ENCODE measurements around the gene CCDC78. TPM values are rescaled to one million over a fixed set of nuclear protein-coding genes. Genes with fewer than 3 reads are reported as not detected.

Gene CCDC78
- total RNA-seq, 4 donors from 2014 or later: 0.40 to 24.3 (median 0.98) TPM

GRCh38 chr16:733382-734207 is 7.4 kb upstream of the CCDC78 start:
- Histone ChIP-seq H3K27me3 (peaks cover under 1% of the 10 kb centered on the region), H3K36me3 (peaks cover 0 to 14% (median 5%) of the 10 kb centered on the region in 4 donors), H3K4me1 (peaks cover 2 to 8% (median 3%) of the 10 kb centered on the region in 4 donors), H3K27ac (no peak overlapping the region), H3K9me3 (no peaks in the 10 kb centered on the region), H3K4me3 (no peak overlapping the region)
- WGBS, 2 donors (ENCODE audit: low coverage in 1 of 2): 82% methylated on average over 14 of the region's 34 CpGs; no CpG with 5 or more reads in 1 of the 2 donors
- TF ChIP-seq CTCF (IDR thresholded peaks at IDR 0.05): peak in 2 of 5 experiments; percentile 27 to 36
- TF ChIP-seq POLR2A (IDR thresholded peaks at IDR 0.05): no peak
- in situ Hi-C loops (cut with MboI; ENCODE audit: low pct_ligation_motif_present in 1 of 4, low pct_unique_long_range_greater_than_20kb in 1 of 4, low sequenced_read_pairs in 3 of 4) (no loop called here), intact Hi-C loops (cut with DNase I; ENCODE audit: low total_unique reads) (no loop called here)
- DNase-seq: no peak

- DNase-seq: no peak
- peaks cover 8% of the 10 kb centered on the region for H3K27me3 ChIP-seq
- H3K9me3 ChIP-seq: no peaks in the 10 kb centered on the region
- 89% methylated on average over 7 of the region's 13 CpGs; no CpG with 5 or more reads in 1 of the 2 donors for WGBS, 2 donors (ENCODE audit: low coverage in 1 of 2)
- H3K4me1 ChIP-seq: peaks cover 6 to 15% (median 10%) of the 10 kb centered on the region in 4 donors
- no peak for TF ChIP-seq POLR2AphosphoS5 (IDR thresholded peaks at IDR 0.05)
- no peak for TF ChIP-seq POLR2A (IDR thresholded peaks at IDR 0.05)
- no peak for TF ChIP-seq EP300 (IDR thresholded peaks at IDR 0.05; ENCODE audit: low read depth)
- TF ChIP-seq CTCF (IDR thresholded peaks at IDR 0.05): no peak
- in situ Hi-C loops (cut with MboI; ENCODE audit: low pct_ligation_motif_present in 1 of 4, low pct_unique_long_range_greater_than_20kb in 1 of 4, low sequenced_read_pairs in 3 of 4): no loop called here
- intact Hi-C loops (cut with DNase I; ENCODE audit: low total_unique reads): no loop called here
- H3K27ac ChIP-seq: no peak overlapping the region
- H3K4me3 ChIP-seq: no peak overlapping the region
- peaks cover 0 to 14% (median 5%) of the 10 kb centered on the region in 4 donors for H3K36me3 ChIP-seq
These were observed 6.7 kb upstream of the CCDC78 start for GRCh38 chr16:732936-733335.

GRCh38 chr16:732332-732731 is 6.1 kb upstream of the CCDC78 start:
- H3K4me3 ChIP-seq: no peak overlapping the region
- TF ChIP-seq POLR2A (IDR thresholded peaks at IDR 0.05) (no peak), CTCF (IDR thresholded peaks at IDR 0.05) (no peak), EP300 (IDR thresholded peaks at IDR 0.05; ENCODE audit: low read depth) (no peak), POLR2AphosphoS5 (IDR thresholded peaks at IDR 0.05) (no peak)
- DNase-seq: no peak
- 93 to 94% methylated on average over 9 to 11 of the region's 12 CpGs for WGBS, 2 donors (ENCODE audit: low coverage in 1 of 2)
- no peaks in the 10 kb centered on the region for H3K9me3 ChIP-seq
- peaks cover 14% of the 10 kb centered on the region for H3K27me3 ChIP-seq
- intact Hi-C loops (cut with DNase I; ENCODE audit: low total_unique reads): no loop called here
- peaks cover 12 to 17% (median 16%) of the 10 kb centered on the region in 4 donors for H3K4me1 ChIP-seq
- in situ Hi-C loops (cut with MboI; ENCODE audit: low pct_ligation_motif_present in 1 of 4, low pct_unique_long_range_greater_than_20kb in 1 of 4, low sequenced_read_pairs in 3 of 4): no loop called here
- peaks cover 0 to 14% (median 5%) of the 10 kb centered on the region in 4 donors for H3K36me3 ChIP-seq
- H3K27ac ChIP-seq: no peak overlapping the region

- Histone ChIP-seq H3K27me3 (peaks cover 27% of the 10 kb centered on the region), H3K36me3 (peaks cover 0 to 14% (median 5%) of the 10 kb centered on the region in 4 donors), H3K4me3 (no peak overlapping the region), H3K9me3 (no peaks in the 10 kb centered on the region), H3K27ac (no peak overlapping the region), H3K4me1 (peaks cover 21 to 29% (median 27%) of the 10 kb centered on the region in 4 donors)
- TF ChIP-seq POLR2AphosphoS5 (IDR thresholded peaks at IDR 0.05): no peak
- no peak for TF ChIP-seq POLR2A (IDR thresholded peaks at IDR 0.05)
- no peak for TF ChIP-seq EP300 (IDR thresholded peaks at IDR 0.05; ENCODE audit: low read depth)
- intact Hi-C loops (cut with DNase I; ENCODE audit: low total_unique reads) (no loop called here), in situ Hi-C loops (cut with MboI; ENCODE audit: low pct_ligation_motif_present in 1 of 4, low pct_unique_long_range_greater_than_20kb in 1 of 4, low sequenced_read_pairs in 3 of 4) (no loop called here)
- DNase-seq: no peak
- 80 to 100% methylated on average over 1 to 22 of the region's 22 CpGs for WGBS, 2 donors (ENCODE audit: low coverage in 1 of 2)
These were observed 4.6 kb upstream of the CCDC78 start for GRCh38 chr16:730666-731509.

All from transverse colon (tissue), 4 donors.